SKM-1 treated with dmso at 0.1 percent for 144 hours (cell line): ENCODE data around the gene C3.
"Not testable (repeated sequence)": the region's sequence is repeated elsewhere in the genome, so short reads cannot be mapped to it uniquely, and the experiment has no call there.

Experiments
- DNase-seq: peaks from one replicate; lab custom pipeline; 2025; ENCODE audit not compliant: unreplicated experiment; lab: John Stamatoyannopoulos, UW

Gene C3

GRCh38 chr19:6693056-6693471 lies 27.4 kb downstream of the C3 start:
- DNase-seq = no peak

- DNase-seq = no peak
Measured at GRCh38 chr19:6692027-6692426, 28.4 kb downstream of the C3 start.

GRCh38 chr19:6691342-6691741 lies 29.1 kb downstream of the C3 start:
- no peak for DNase-seq

- no peak for DNase-seq
Measured at GRCh38 chr19:6690160-6690885, 30.1 kb downstream of the C3 start.

GRCh38 chr19:6687114-6687513 lies 33.3 kb downstream of the C3 start:
- no peak for DNase-seq

GRCh38 chr19:6686628-6686975 lies 33.8 kb downstream of the C3 start:
- DNase-seq = no peak

- DNase-seq = no peak
Measured at GRCh38 chr19:6685962-6686627, 34.4 kb downstream of the C3 start.

- no peak for DNase-seq
Measured at GRCh38 chr19:6685482-6685881, 35.0 kb downstream of the C3 start.

GRCh38 chr19:6683971-6684370 lies 36.5 kb downstream of the C3 start:
- no peak for DNase-seq

- DNase-seq = no peak
Measured at GRCh38 chr19:6682607-6683128, 37.8 kb downstream of the C3 start.

GRCh38 chr19:6680141-6680540 lies 40.3 kb downstream of the C3 start:
- DNase-seq = no peak

GRCh38 chr19:6679139-6679538 lies 41.3 kb downstream of the C3 start:
- no peak for DNase-seq

GRCh38 chr19:6678690-6679109 lies 41.8 kb downstream of the C3 start:
- no peak for DNase-seq

- DNase-seq = no peak
Measured at GRCh38 chr19:6677883-6678689, 42.4 kb downstream of the C3 start.

- DNase-seq = no peak
Measured at GRCh38 chr19:6677495-6677882, 43.0 kb downstream of the C3 start.

- DNase-seq = no peak
Measured at GRCh38 chr19:6676288-6676687, 44.2 kb downstream of the C3 start.

- DNase-seq = peak; percentile 83
Measured at GRCh38 chr19:6674868-6675305, 45.6 kb downstream of the C3 start.

- not testable (repeated sequence) for DNase-seq
Measured at GRCh38 chr19:6674408-6674807, 46.0 kb downstream of the C3 start.

GRCh38 chr19:6672693-6673290 lies 47.7 kb downstream of the C3 start:
- no peak for DNase-seq

- no peak for DNase-seq
Measured at GRCh38 chr19:6671960-6672359, 48.5 kb downstream of the C3 start.

- no peak for DNase-seq
Measured at GRCh38 chr19:6668691-6669090, 51.8 kb downstream of the C3 start.
